ENCODE data around the gene SPOP.

The SPOP gene

GRCh38 chr17:49583889-49584288, 94.0 kb downstream of the SPOP start:
- no peak for DNase-seq (ENCODE audit: low read depth)

- no peak for DNase-seq (ENCODE audit: low read depth)
These were observed 94.7 kb downstream of the SPOP start for GRCh38 chr17:49583226-49583625.

GRCh38 chr17:49582789-49583188, 95.1 kb downstream of the SPOP start:
- no peak for DNase-seq (ENCODE audit: low read depth)

GRCh38 chr17:49582055-49582722, 95.7 kb downstream of the SPOP start:
- DNase-seq (ENCODE audit: low read depth): no peak

GRCh38 chr17:49581648-49581998, 96.3 kb downstream of the SPOP start:
- DNase-seq (ENCODE audit: low read depth): no peak

- DNase-seq (ENCODE audit: low read depth): no peak
These were observed 96.8 kb downstream of the SPOP start for GRCh38 chr17:49580981-49581647.

GRCh38 chr17:49580055-49580721, 97.7 kb downstream of the SPOP start:
- no peak for DNase-seq (ENCODE audit: low read depth)

GRCh38 chr17:49579522-49579921, 98.4 kb downstream of the SPOP start:
- DNase-seq (ENCODE audit: low read depth): no peak

GRCh38 chr17:49578952-49579500, 98.9 kb downstream of the SPOP start:
- DNase-seq (ENCODE audit: low read depth): no peak

- no peak for DNase-seq (ENCODE audit: low read depth)
These were observed 99.5 kb downstream of the SPOP start for GRCh38 chr17:49578414-49578813.

- no peak for DNase-seq (ENCODE audit: low read depth)
These were observed 99.9 kb downstream of the SPOP start for GRCh38 chr17:49577963-49578362.

- DNase-seq (ENCODE audit: low read depth): no peak
These were observed 100.3 kb downstream of the SPOP start for GRCh38 chr17:49577650-49577934.

GRCh38 chr17:49576917-49577649, 100.8 kb downstream of the SPOP start:
- no peak for DNase-seq (ENCODE audit: low read depth)

- DNase-seq (ENCODE audit: low read depth): peak; percentile 39
These were observed 101.6 kb downstream of the SPOP start for GRCh38 chr17:49576088-49576916.

GRCh38 chr17:49575679-49576087, 102.2 kb downstream of the SPOP start, which contains the start of gene NXPH3:
Gene NXPH3, plus strand, starts transcription at chr17:49575871. Its CDS starts 349 bp downstream, at chr17:49576220.
- peak; percentile 47 for DNase-seq (ENCODE audit: low read depth)

GRCh38 chr17:49574945-49575678, 102.8 kb downstream of the SPOP start:
- no peak for DNase-seq (ENCODE audit: low read depth)

GRCh38 chr17:49574323-49574781, 103.5 kb downstream of the SPOP start:
- DNase-seq (ENCODE audit: low read depth): no peak

- no peak for DNase-seq (ENCODE audit: low read depth)
These were observed 104.2 kb downstream of the SPOP start for GRCh38 chr17:49573510-49574322.

- DNase-seq (ENCODE audit: low read depth): no peak
These were observed 105.0 kb downstream of the SPOP start for GRCh38 chr17:49572806-49573420.

All from fibroblast of gingiva (primary cell).